HG03060 (cell line): ENCODE data around the gene ZNF804A.
A peak's percentile ranks its signal among the peaks of the same experiment; 100 is the strongest.

ENCODE experiments used
- ATAC-seq: cut with Tn5 transposase; IDR thresholded peaks from one replicate; pipeline ENCODE4 v1.9.1; 2021; ENCODE audit warnings: low read depth, moderate number of reproducible peaks; ENCODE audit not compliant: unreplicated experiment

ZNF804A gene

DNA sequence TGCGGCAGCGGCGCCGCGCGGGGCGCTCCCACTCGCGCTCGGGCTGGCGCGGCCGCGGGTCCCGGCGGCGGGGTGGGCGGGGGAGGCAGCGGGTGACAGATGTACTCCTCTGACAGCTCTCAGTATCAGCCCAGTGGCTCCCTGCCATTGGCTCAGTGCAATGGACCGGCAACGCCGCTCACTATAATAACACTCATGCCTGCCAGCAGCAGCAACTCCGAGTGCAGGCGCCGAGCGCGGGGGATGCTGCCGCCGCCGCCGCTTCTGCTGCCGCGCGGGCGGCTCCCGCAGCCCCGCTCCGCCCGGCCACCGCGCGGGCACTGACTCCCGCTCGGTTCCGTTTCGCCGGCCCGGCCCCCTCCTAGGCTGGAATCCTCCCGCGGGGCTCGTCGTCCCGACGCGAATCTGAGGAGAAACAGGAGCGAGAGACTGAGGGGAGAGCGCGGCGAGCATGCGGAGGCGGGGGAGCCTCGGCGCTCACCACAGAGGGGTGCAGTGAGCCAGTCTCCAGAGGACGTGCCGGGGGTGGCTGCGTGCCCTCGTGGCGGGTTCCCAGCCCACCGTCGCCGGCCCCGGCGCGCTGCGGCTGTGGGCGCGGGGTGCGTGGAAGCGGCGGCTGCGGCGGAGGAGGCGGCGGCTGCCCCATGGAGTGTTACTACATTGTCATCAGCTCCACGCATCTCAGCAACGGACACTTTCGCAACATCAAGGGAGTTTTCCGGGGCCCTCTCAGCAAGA lies at the start of gene ZNF804A:
TSS of gene ZNF804A (plus strand) at position 214 of the 738 bp plus-strand sequence. CDS start at position 645, 431 bp downstream.
- peak; percentile 33 for ATAC-seq

DNA sequence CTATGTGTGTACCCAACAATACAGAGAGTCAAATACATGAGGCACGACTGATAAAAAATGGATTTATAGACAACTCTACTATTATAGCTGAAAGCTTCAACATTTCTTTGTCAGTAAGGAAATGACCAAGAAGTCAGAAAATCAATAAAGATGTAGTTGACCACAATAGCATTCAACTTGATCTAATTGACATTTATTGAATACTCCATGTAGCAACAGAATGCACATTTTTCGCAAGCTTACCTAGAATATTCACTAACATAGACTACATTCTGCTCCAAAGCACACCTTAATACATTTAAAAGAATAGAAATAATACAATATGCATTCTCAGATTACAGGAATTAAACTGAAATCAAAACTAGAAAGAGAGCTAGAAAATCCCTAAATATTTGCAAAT lies 49.2 kb upstream of the ZNF804A start:
- ATAC-seq, result no peak

GRCh38 chr2:184551626-184552025 lies 46.7 kb upstream of the ZNF804A start:
- ATAC-seq, result no peak

GRCh38 chr2:184554736-184555135 lies 43.6 kb upstream of the ZNF804A start:
- no peak for ATAC-seq

GRCh38 chr2:184555352-184555751 lies 43.0 kb upstream of the ZNF804A start:
- no peak for ATAC-seq

DNA sequence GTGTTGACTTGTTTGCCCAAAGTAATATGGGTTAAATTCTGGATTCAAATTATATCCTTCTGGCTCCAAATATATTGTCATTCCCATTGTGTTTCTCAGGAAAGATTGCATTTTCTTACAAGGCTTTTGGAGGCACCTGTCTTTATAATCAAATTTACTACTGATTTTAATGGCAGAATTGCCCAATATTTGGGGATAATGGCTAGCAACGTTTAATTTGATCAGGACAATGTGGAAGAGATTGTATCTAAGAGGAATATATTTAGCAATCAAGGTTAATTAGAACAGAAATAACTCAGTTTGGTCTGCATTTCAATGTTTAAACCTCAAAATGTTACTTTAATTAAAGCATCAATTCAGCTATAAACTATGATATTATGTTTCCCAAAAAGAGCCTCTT lies 41.7 kb upstream of the ZNF804A start:
- no peak for ATAC-seq

- ATAC-seq, result no peak
Observed at GRCh38 chr2:184558713-184559464, 39.4 kb upstream of the ZNF804A start.

DNA sequence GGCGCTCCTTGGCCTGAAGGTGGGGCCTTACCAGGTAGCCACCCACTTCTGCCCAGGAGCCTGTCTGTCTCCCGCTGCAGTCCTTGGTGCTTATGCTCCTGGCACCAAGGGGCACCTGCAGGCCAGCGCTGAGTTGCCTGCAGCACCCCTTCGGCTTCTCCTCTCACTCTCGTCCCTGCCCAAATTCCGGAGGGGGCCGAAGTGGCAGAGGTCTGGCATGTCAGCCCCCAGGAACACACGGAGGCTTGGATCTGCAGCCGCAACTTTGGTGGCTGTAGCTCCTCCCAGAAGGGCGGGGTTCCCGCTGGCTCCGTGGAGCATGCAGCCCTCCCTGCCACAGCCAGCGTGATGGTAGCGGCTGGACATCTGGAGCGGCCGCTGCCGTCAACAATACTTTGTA lies 37.7 kb upstream of the ZNF804A start:
- no peak for ATAC-seq

DNA sequence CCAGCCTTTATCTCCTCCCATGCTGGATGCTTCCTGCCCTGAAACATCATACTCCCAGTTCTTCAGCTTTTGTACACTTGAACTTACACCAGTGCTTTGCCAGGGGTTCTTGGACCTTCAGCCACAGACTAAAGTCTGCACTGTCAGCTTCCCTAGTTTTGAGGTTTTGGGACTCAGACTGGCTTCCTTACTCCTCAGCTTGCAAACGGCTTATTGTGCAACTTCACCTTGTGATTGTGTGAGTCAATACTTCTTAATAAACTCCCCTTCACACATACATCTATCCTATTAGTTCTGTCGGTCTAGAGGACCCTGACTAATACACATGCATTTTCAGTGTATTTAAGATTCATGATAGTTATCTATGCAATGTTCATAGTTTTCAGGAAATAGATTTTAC lies 35.8 kb upstream of the ZNF804A start:
- no peak for ATAC-seq

DNA sequence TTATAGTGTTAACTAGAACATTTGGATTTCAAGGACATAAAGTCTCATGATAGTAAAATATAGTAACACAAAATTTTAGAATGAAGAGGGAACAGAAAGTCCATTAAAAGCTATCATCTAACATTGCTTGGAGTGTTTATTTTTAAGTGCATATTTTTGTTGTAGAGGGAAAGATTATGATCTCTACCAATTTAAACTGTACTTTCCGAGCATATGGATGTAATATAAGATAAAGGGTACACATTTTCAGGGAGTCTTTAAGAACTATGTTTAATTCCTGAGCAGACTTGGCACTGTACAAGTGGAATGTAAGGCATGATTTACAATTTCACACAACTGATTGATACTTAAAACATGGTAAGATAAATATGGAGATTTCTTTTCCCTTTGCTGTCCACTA lies 34.2 kb upstream of the ZNF804A start:
- no peak for ATAC-seq

DNA sequence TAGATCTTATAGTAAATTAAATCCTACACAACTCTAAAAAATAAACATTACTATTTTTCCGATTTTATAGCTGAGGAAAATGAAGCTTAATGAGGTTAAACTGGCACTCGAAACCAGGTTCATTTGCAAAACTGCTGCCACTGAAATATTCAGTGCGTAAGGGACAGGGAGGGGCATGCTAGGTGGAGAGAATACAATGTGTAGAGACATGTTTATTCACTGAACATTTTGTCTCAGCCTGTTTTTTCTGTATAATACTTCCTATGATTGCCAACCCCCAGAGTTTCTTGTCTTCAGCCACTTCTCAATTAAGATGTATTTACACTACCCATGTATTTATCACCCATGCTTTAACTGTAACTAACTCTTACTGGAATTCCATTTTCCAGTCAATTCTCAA lies 31.6 kb upstream of the ZNF804A start:
- ATAC-seq, result no peak

GRCh38 chr2:184577056-184577455 lies 21.3 kb upstream of the ZNF804A start:
- ATAC-seq, result no peak

DNA sequence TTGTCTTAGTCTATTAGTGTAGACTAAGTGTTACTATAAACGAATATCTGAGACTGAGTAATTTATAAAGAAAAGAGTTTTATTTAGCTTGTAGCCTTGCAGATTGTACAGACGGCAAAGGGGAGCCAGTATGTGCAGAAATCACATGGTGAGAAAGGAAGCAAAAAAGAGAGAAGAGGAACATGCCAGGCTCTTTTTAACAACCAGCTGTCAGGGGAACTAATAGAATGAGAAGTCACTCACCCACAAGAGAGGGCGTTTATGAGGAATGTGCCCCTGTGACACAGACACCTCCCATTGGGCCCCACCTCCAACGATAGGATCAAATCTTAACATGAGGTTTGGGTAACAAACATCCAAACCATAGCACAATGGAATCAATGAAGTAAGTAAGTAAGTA lies 20.6 kb upstream of the ZNF804A start:
- ATAC-seq, result no peak

DNA sequence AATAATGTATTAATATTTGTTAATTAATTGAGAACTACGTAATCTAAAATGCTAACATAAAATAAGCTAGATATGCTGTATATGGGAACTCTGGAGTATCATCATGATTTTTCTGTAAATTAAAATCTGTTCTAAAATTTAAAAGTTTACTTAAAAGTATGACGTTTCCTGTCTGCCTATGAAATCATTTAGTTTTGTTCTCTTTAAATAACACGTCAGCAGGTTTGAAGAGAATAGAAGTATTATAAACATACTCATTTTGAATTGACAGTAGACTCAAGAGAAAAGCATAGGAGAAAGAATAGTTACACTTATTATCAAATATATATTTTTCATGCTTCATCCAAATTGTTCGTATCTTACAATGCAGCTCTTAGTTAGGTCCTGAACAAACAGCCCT lies 19.1 kb upstream of the ZNF804A start:
- ATAC-seq, result no peak

DNA sequence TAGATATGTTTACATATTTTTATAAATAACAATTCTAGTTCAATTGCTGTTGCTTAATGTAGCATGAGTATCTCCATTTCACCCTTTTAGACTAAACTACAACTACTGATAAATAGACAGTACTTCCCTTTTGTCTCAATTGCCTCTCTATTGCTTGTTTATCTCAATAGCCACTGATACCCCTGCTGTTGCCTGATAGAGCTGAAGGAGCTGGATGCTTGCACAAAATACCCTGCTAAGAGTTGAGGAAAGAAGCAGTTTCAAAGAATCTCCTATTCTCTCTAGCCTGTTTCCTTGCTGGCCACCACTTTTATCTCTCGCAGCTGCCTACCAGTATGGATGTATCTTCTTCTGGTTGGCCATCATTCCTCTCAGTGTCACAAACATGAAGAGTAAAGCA lies 16.9 kb upstream of the ZNF804A start:
- no peak for ATAC-seq

DNA sequence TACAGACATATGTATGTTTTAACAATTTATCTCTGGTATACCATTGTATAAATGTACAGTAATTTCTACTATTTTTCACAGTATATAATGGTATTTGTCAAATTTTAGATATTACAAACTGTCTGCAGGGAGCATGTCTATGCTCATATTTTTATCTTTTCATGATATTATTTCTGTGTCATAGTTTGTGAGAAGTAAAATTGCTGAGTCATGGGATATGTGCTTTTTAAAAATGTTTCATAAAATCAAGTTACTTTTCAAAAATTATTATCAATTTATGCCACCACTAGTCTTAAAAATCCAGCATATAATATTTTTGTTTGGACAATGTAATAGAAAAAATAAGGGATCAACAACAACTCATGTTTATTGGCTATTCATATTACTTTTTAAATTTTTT lies 9.1 kb upstream of the ZNF804A start:
- no peak for ATAC-seq

DNA sequence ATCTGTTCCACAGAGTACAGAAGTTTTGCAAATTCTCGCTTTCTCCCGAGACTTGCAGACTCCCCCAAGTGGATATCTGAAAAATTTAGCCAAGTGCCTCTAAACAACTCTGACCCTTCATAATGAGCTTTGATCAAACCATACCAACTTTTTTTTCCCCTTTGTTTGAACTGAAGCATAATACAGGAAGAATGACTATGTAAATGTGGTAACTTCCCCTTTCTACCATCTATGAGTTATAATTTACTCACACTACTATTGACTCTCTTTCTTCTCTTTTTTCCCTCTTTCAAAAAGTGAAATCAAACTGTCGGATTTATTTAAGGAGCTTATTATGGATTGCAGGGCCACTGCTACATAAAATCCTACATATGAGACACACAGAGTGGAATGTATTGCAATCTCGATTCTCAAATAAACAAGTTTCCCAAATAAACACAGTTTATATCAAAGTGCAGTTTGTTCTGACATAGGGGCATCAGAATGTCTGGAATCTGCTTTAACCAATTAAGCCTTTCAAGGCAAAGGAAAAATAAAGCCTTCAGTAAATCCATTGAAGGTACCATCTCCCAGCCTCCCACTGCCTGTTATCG lies 1.4 kb upstream of the ZNF804A start:
- peak; percentile 34 for ATAC-seq

DNA sequence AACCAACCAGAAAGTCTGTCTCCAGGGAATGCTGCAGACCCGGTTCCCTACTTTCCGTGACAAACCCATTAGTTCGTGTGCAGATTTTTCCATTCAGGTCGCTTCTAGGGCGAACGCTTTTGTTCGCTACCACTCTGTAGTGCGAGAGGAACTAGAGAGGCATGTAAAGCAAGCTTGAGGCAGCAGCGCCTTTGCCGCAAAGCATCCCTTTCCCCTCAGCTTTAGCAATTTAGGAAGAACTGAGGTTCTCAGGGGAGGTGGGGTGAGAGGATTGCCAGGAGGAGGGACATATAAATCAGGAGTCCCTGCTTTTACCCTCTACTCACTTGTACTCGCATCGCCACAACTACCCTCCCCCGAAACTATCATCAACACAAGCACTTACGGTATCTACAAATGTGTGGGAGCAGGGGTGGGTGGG lies 748 bp upstream of the ZNF804A start:
- ATAC-seq, result no peak

GRCh38 chr2:184598002-184598315 lies 370 bp upstream of the ZNF804A start:
- ATAC-seq, result no peak

DNA sequence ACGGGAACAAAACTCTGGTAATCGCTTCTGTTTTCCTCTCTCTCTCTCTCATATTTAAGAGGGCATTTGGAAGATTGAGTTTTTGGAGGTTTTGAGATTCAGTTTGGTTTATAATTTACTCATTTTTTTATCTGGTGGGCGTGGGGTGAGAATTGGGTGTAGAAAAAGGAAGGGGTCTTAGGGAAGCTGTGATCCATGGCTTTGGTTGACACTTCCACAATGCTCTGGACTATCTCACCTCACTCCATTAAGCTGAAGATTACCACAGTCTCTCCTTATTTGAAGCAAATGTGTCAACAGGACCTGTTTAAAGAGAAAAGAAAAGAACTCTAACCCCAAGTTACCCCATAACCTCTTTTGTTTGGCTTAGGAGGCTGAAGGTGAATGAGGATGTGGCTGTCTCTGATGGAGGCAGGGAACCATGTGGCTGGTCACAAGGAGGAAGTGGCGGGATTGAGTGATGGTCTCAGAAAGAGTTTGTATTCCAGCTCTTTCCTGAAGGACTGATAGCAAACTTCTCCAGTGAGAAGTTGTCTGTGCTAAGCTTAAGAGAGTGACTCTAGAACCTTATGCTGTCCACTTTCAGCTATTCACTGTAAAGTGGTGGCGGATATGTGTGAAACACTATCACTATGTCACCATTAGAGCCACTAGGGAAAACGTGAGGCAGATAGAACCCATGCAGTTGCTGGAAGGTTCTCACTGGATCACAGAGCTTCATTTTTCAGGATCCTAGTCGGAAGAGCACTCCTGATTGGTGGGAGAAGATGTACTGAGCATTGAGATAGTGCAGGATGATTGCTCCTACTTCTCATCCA lies 934 bp downstream of the ZNF804A start:
- no peak for ATAC-seq

DNA sequence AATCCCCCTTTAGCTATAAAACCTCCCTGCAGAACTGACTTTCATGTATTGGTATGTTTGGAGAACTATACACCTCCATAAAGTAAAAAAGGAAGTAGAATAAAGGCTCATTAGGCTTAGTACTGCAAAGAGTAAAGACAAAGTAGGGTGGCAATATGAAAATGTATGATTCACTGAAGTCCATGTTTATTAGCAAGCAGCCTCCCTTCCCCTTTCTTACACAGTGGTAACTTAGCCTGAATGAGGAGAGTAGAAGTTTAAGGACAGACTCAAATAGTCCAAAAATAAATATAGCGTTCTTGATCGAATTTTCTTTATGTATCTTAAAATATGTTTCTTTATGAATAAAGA lies 1.5 kb downstream of the ZNF804A start:
- no peak for ATAC-seq
